Neuronal stem cell (in vitro differentiated cells): ENCODE measurements around the gene JMJD7.

Experiments
- DNase-seq: peaks from one replicate; pipeline ENCODE4 v3.0.0-alpha.2; 2013; ENCODE audit warnings: low spot score
- H2AFZ ChIP-seq: one replicate; pipeline ENCODE4 v1.6.1; 2013; ENCODE audit warnings: mild to moderate bottlenecking, low read length, inconsistent platforms
- H2AK5ac ChIP-seq: 2 replicates; pipeline ENCODE4 v1.6.1; 2013; ENCODE audit warnings: low read depth, mild to moderate bottlenecking, inconsistent platforms, low read length, moderate library complexity, mixed read lengths
- H2BK120ac ChIP-seq: 2 replicates; pipeline ENCODE4 v1.6.1; 2013; ENCODE audit warnings: low read depth, mild to moderate bottlenecking, inconsistent platforms, low read length, moderate library complexity, mixed read lengths
- H2BK12ac ChIP-seq: one replicate; pipeline ENCODE4 v1.6.1; 2013; ENCODE audit warnings: low read length, inconsistent platforms
- H2BK15ac ChIP-seq: 2 replicates; pipeline ENCODE4 v1.6.1; 2013; ENCODE audit warnings: mild to moderate bottlenecking, low read length, inconsistent platforms, mixed read lengths
- H2BK5ac ChIP-seq: one replicate; pipeline ENCODE4 v1.6.1; 2013; ENCODE audit warnings: inconsistent platforms, mild to moderate bottlenecking, low read length, moderate library complexity
- H3K14ac ChIP-seq: one replicate; pipeline ENCODE4 v1.6.1; 2013; ENCODE audit warnings: low read length, inconsistent platforms
- H3K18ac ChIP-seq: 2 replicates; pipeline ENCODE4 v1.6.1; 2013; ENCODE audit warnings: low read length, inconsistent platforms
- H3K23ac ChIP-seq: 2 replicates; pipeline ENCODE4 v1.6.1; 2013; ENCODE audit warnings: low read depth, mild to moderate bottlenecking, mixed read lengths, low read length, inconsistent platforms; ENCODE audit not compliant: poor library complexity
- H3K27ac ChIP-seq: replicated peaks from 3 replicates; pipeline ENCODE4 v1.5.1; 2013; ENCODE audit warnings: low read length, inconsistent platforms
- H3K27me3 ChIP-seq, 3 experiments: 2 replicates each; pipeline ENCODE4 v1.6.1; 2013; ENCODE audit warnings: low read length in 3 of 3, mild to moderate bottlenecking in 2 of 3, inconsistent platforms in 1 of 3, low read depth in 1 of 3, mixed read lengths in 1 of 3, moderate library complexity in 1 of 3; ENCODE audit not compliant: control insufficient read depth in 3 of 3, insufficient read depth in 3 of 3
- H3K36me3 ChIP-seq, 2 donors: replicated peaks in 1 of 2; 2 replicates each; pipeline ENCODE4 v1.6.1; 2013; ENCODE audit warnings: low read length in 2 of 2; ENCODE audit not compliant: control insufficient read depth in 2 of 2, insufficient read depth in 2 of 2
- H3K4ac ChIP-seq: 2 replicates; pipeline ENCODE4 v1.6.1; 2013; ENCODE audit warnings: inconsistent platforms, mild to moderate bottlenecking, low read length, moderate library complexity
- H3K4me1 ChIP-seq, 2 donors: 1 replicate in 1 of 2; 2 replicates in 1 of 2; pipeline ENCODE4 v1.6.1; 2013; ENCODE audit warnings: low read length in 2 of 2, low read depth in 1 of 2; ENCODE audit not compliant: control insufficient read depth in 2 of 2, insufficient read depth in 1 of 2
- H3K4me2 ChIP-seq: one replicate; pipeline ENCODE4 v1.6.1; 2013; ENCODE audit warnings: mild to moderate bottlenecking, low read length, inconsistent platforms; ENCODE audit not compliant: insufficient read depth, poor library complexity, severe bottlenecking
- H3K4me3 ChIP-seq, 2 donors: 2 replicates each; pipeline ENCODE4 v1.5.1; 2013; ENCODE audit warnings: low read length in 2 of 2, mild to moderate bottlenecking in 2 of 2, inconsistent platforms in 1 of 2, moderate library complexity in 1 of 2
- H3K79me1 ChIP-seq: one replicate; pipeline ENCODE4 v1.6.1; 2013; ENCODE audit warnings: low read depth, mild to moderate bottlenecking, inconsistent platforms, low read length, moderate library complexity
- H3K9ac ChIP-seq: one replicate; pipeline ENCODE4 v1.6.1; 2013; ENCODE audit warnings: mild to moderate bottlenecking, low read depth, low read length, inconsistent platforms; ENCODE audit not compliant: poor library complexity
- H3K9me3 ChIP-seq, 2 donors: replicated peaks in 1 of 2; 2 replicates each; pipeline versions ENCODE3 to v1.6.1; 2013; ENCODE audit warnings: low read length in 2 of 2, mild to moderate bottlenecking in 2 of 2, inconsistent platforms in 1 of 2, low read depth in 1 of 2, mixed read lengths in 1 of 2, moderate library complexity in 1 of 2; ENCODE audit not compliant: control insufficient read depth in 2 of 2, insufficient read depth in 1 of 2
- H4K8ac ChIP-seq: one replicate; pipeline ENCODE4 v1.6.1; 2013; ENCODE audit warnings: low read depth, mild to moderate bottlenecking, inconsistent platforms, low read length, moderate library complexity
- H4K91ac ChIP-seq: one replicate; pipeline ENCODE4 v1.6.1; 2013; ENCODE audit warnings: low read length, low read depth, mild to moderate bottlenecking, inconsistent platforms; ENCODE audit not compliant: poor library complexity
- WGBS, 2 donors: extraction: QIAGEN DNeasy Blood & Tissue Kit; methylation state at CpG; one replicate each; pipeline ENCODE4 v1.1.7; 2013; ENCODE audit warnings: missing lambda C conversion rate in 2 of 2, mixed read lengths in 1 of 2; ENCODE audit not compliant: insufficient read length in 2 of 2, insufficient replicate concordance in 1 of 2; ENCODE audit errors: extremely low coverage in 2 of 2; 5-methylcytosine and 5-hydroxymethylcytosine counted together

The JMJD7 gene

DNA sequence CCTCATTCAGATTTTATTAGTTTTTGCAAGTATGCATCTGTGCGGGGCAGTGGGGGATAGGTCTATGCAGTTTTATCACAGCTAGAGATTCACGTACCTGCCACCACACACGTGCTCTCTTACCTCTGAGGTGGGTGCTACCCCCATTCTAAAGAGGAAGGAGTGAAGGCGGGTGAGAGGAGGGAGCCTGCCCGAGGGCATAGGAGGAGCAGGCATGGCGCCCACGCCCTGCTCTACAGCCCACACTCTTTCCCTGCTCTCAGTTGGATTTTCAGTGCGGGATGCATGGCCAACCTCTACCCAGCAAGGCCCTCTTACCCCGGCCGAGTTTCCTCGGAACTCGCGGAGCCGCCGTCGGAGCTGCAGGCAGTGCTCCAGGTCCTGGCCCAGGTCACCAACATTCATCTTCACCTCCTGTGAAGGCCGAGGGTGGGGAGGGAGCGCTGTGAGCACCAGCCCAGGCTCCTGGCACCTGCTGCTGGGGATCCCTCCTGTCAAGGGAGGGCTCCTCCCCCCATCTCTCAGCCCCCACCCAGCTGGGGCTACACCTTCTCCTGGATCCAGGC lies 37.7 kb downstream of the JMJD7 start:
- WGBS, 2 donors = no CpG with 5 or more reads among the region's 18 CpGs
- no peak overlapping the region for H3K9ac ChIP-seq
- peak overlapping the region; percentile 97 for H2BK15ac ChIP-seq
- peaks cover 0 to 3% (median 0%) of the 10 kb centered on the region in 3 experiments for H3K27me3 ChIP-seq
- peak overlapping the region; percentile 35 for H2BK120ac ChIP-seq
- peak overlapping the region; percentile 88 for H2AK5ac ChIP-seq
- no peaks in the 10 kb centered on the region for H3K79me1 ChIP-seq
- H4K8ac ChIP-seq = peak overlapping the region; percentile 85
- no peak overlapping the region for H3K4me3 ChIP-seq
- H3K14ac ChIP-seq = no peak overlapping the region
- peak overlapping the region; percentile 56 for H2BK5ac ChIP-seq
- DNase-seq = no peak
- H4K91ac ChIP-seq = peak overlapping the region; percentile 53
- no peak overlapping the region for H2BK12ac ChIP-seq
- H3K4ac ChIP-seq = no peak overlapping the region
- H3K23ac ChIP-seq = no peak overlapping the region
- peaks cover 0 to 3% of the 10 kb centered on the region in 2 donors for H3K9me3 ChIP-seq
- H3K4me2 ChIP-seq = no peak overlapping the region
- H3K18ac ChIP-seq = peak overlapping the region; percentile 91
- H3K4me1 ChIP-seq = peaks cover 16 to 31% of the 10 kb centered on the region in 2 donors
- no peak overlapping the region for H3K27ac ChIP-seq
- peak overlapping the region; percentile 81 for H2AFZ ChIP-seq
- no peaks in the 10 kb centered on the region for H3K36me3 ChIP-seq

DNA sequence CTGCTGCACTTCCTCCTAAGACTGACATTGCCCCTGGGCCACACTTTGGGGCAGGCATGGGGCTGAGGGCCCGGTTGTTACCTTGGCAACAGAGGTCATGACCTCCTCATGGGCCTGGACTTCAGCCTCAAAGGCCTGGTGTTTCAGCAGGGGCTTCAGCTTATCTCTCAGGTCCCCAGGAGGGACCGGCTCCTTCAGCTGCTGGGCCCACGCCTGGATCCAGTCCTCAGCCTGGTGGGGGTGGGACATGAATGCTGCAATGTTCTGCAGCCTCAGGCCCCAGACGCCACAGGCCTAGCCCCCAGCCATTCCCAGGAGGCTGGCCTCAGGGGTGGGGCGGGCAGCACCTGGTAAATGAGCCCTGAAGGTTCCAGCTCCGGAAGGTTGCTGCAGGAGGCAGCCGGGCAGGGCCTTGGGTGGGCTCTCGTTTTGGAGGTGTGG lies 38.4 kb downstream of the JMJD7 start:
- Histone ChIP-seq H4K8ac (peak overlapping the region; percentile 85), H3K23ac (peak overlapping the region; percentile 1), H2BK15ac (peak overlapping the region; percentile 97), H2BK12ac (no peak overlapping the region), H4K91ac (no peak overlapping the region), H3K36me3 (no peaks in the 10 kb centered on the region), H3K4ac (peak overlapping the region; percentile 78), H3K9me3 (peaks cover 0 to under 1% of the 10 kb centered on the region in 2 donors), H2AK5ac (peak overlapping the region; percentile 88), H2BK120ac (peak overlapping the region; percentile 35), H3K14ac (peak overlapping the region; percentile 84), H3K79me1 (no peaks in the 10 kb centered on the region), H3K27ac (peak overlapping the region; percentile 24), H3K9ac (no peak overlapping the region), H3K4me3 (no peak overlapping the region), H3K18ac (peak overlapping the region; percentile 91), H2BK5ac (peak overlapping the region; percentile 79), H3K27me3 (peaks cover 0 to 3% (median 0%) of the 10 kb centered on the region in 3 experiments), H2AFZ (peak overlapping the region; percentile 81), H3K4me1 (peaks cover 17 to 32% of the 10 kb centered on the region in 2 donors), H3K4me2 (no peak overlapping the region)
- DNase-seq = peak; percentile 52
- no CpG with 5 or more reads among the region's 8 CpGs for WGBS, 2 donors

DNA sequence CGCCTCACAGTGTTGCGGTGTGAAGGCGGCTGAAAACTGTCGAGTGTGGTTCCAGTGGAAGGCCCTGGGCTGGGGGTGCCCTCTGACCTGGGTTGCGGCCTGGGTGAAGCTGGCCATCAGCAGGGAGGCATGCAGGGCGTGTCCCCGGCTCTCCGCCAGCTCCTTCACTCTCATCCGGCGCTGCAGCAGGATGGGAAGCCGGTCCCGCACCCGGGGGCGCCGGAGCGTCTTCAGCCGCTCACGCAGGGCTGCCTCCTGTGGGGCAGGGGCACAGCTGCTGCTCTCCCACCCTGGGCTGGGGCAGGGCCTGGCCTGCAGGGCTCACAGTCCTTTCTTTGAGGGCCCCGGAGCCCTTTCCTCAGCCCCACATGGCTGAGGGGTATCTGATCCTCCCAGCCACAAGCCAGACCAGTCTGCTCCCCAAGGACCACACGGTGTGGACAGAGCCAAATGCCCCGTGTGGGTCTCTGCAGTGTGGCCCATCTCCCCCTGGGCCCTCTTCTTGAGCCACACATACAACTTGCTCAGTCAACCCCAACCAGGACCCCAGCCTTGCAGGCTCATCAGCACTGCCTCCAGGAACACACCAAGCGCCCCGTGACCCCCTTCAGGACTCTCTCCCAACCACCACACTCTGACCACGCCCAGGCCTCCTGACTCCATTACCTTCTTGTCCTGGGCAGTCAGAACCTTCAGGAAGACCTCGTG lies 39.1 kb downstream of the JMJD7 start:
- H2BK15ac ChIP-seq = peak overlapping the region; percentile 97
- peak overlapping the region; percentile 79 for H2BK5ac ChIP-seq
- H3K27me3 ChIP-seq = peaks cover 0 to 3% (median 0%) of the 10 kb centered on the region in 3 experiments
- H3K4me3 ChIP-seq = no peak overlapping the region
- H4K91ac ChIP-seq = no peak overlapping the region
- H3K9me3 ChIP-seq = no peaks in the 10 kb centered on the region
- H3K27ac ChIP-seq = no peak overlapping the region
- no peaks in the 10 kb centered on the region for H3K36me3 ChIP-seq
- DNase-seq = no peak
- H2AK5ac ChIP-seq = peak overlapping the region; percentile 88
- peak overlapping the region; percentile 81 for H2AFZ ChIP-seq
- H2BK120ac ChIP-seq = no peak overlapping the region
- no peaks in the 10 kb centered on the region for H3K79me1 ChIP-seq
- no peak overlapping the region for H3K4ac ChIP-seq
- H3K4me2 ChIP-seq = no peak overlapping the region
- H2BK12ac ChIP-seq = peak overlapping the region; percentile 82
- H4K8ac ChIP-seq = peak overlapping the region; percentile 87
- peak overlapping the region; percentile 17 for H3K9ac ChIP-seq
- no CpG with 5 or more reads among the region's 25 CpGs for WGBS, 2 donors
- peak overlapping the region; percentile 91 for H3K18ac ChIP-seq
- H3K23ac ChIP-seq = peak overlapping the region; percentile 1
- H3K14ac ChIP-seq = peak overlapping the region; percentile 87
- H3K4me1 ChIP-seq = peaks cover 17 to 29% of the 10 kb centered on the region in 2 donors

DNA sequence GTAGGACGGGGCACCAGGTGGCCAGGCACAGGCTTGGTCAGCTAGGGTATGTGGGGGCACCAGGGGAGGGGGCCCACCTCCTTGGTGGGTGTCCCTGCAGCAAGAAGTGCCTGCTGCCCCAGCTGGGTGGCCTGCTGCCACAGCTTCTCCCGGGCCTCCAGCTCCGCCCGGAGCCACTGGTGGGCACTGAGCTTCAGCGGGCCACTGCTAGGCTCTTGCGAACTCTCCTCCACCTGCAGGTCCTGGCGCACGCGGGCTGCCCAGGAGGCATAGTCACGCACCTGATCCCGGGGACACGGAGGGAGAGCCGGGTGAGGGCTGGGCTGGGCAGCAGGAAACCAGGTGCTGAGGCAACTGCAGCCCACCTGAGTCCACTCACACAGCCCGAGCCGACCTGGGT lies 40.4 kb downstream of the JMJD7 start:
- no peaks in the 10 kb centered on the region for H3K36me3 ChIP-seq
- H3K27ac ChIP-seq = no peak overlapping the region
- peak overlapping the region; percentile 58 for H3K23ac ChIP-seq
- H2BK15ac ChIP-seq = peak overlapping the region; percentile 97
- H4K91ac ChIP-seq = peak overlapping the region; percentile 16
- peak overlapping the region; percentile 94 for H3K14ac ChIP-seq
- no peak overlapping the region for H3K9ac ChIP-seq
- H2BK5ac ChIP-seq = peak overlapping the region; percentile 17
- H4K8ac ChIP-seq = no peak overlapping the region
- no peaks in the 10 kb centered on the region for H3K9me3 ChIP-seq
- H2BK12ac ChIP-seq = no peak overlapping the region
- no peak overlapping the region for H3K4me2 ChIP-seq
- peak overlapping the region; percentile 91 for H3K18ac ChIP-seq
- H3K27me3 ChIP-seq = peaks cover 0 to 6% (median 0%) of the 10 kb centered on the region in 3 experiments
- peak overlapping the region; percentile 88 for H2AK5ac ChIP-seq
- H3K4me3 ChIP-seq = no peak overlapping the region
- H2BK120ac ChIP-seq = no peak overlapping the region
- DNase-seq = no peak
- no peak overlapping the region for H3K4ac ChIP-seq
- H3K79me1 ChIP-seq = no peaks in the 10 kb centered on the region
- H3K4me1 ChIP-seq = peaks cover 14 to 22% of the 10 kb centered on the region in 2 donors
- no CpG with 5 or more reads among the region's 15 CpGs for WGBS, 2 donors
- H2AFZ ChIP-seq = no peak overlapping the region
